WI38 (cell line): ENCODE data around the gene RAB39B.
"Not testable (repeated sequence)": the region's sequence is repeated elsewhere in the genome, so short reads cannot be mapped to it uniquely, and the experiment has no call there.

Experiments used
- H3K4me3 ChIP-seq: 2 replicates; pipeline ENCODE4 v1.5.1; 2011; ENCODE audit warnings: low read depth, mild to moderate bottlenecking, control low read depth, low read length
- CTCF ChIP-seq: IDR thresholded peaks from 2 replicates; pipeline ENCODE4 v1.5.1; 2012; ENCODE audit warnings: low read depth, mild to moderate bottlenecking, control low read depth, low read length

The RAB39B gene

GRCh38 chrX:155235891-155236290 lies 28.4 kb downstream of the RAB39B start:
- TF ChIP-seq CTCF = no peak
- H3K4me3 ChIP-seq = no peak overlapping the region

GRCh38 chrX:155231163-155231562 lies 33.1 kb downstream of the RAB39B start:
- no peak overlapping the region for H3K4me3 ChIP-seq
- TF ChIP-seq CTCF = no peak

GRCh38 chrX:155225774-155226173 lies 38.5 kb downstream of the RAB39B start:
- TF ChIP-seq CTCF = no peak
- H3K4me3 ChIP-seq = no peak overlapping the region

GRCh38 chrX:155223746-155224145 lies 40.5 kb downstream of the RAB39B start:
- not testable (repeated sequence) for H3K4me3 ChIP-seq

- TF ChIP-seq CTCF = no peak
- no peak overlapping the region for H3K4me3 ChIP-seq
Observed at GRCh38 chrX:155221351-155221750, 42.9 kb downstream of the RAB39B start.

- H3K4me3 ChIP-seq = no peak overlapping the region
- TF ChIP-seq CTCF = no peak
Observed at GRCh38 chrX:155218777-155219176, 45.5 kb downstream of the RAB39B start.

- H3K4me3 ChIP-seq = peak overlapping the region; percentile 75
- TF ChIP-seq CTCF = no peak
Observed at GRCh38 chrX:155216940-155217440, 47.3 kb downstream of the RAB39B start.

- TF ChIP-seq CTCF = peak; percentile 44; the same call in 1 of the 2 replicates
- peak within 1 kb of the TSS; percentile 75 for H3K4me3 ChIP-seq
Observed at GRCh38 chrX:155216179-155216939, 47.9 kb downstream of the RAB39B start, which contains the start of gene VBP1. Gene VBP1, plus strand, starts transcription at chrX:155216460. Its CDS starts 23 bp downstream, at chrX:155216483.
